Fibroblast of pulmonary artery (primary cell): Measurements from ENCODE around the gene DAD1.
A peak's percentile ranks its signal among the peaks of the same experiment; 100 is the strongest.

Experiments used
- DNase-seq: peaks from one replicate; pipeline ENCODE4 v3.0.0-alpha.2; 2010; ENCODE audit warnings: low read depth
- H3K4me3 ChIP-seq: replicated peaks from 2 replicates; pipeline ENCODE4 v1.5.1; 2011; ENCODE audit warnings: low read depth, mild to moderate bottlenecking, control low read depth, low read length, moderate library complexity
- CTCF ChIP-seq: IDR thresholded peaks from 2 replicates; pipeline ENCODE4 v1.5.1; 2011; ENCODE audit warnings: mild to moderate bottlenecking, control low read depth, low read length, inconsistent platforms; ENCODE audit errors: missing control alignments

Gene DAD1

GRCh38 chr14:22524115-22524783 lies 64.8 kb downstream of the DAD1 start:
- H3K4me3 ChIP-seq, result no peak overlapping the region
- no peak for DNase-seq
- no peak for TF ChIP-seq CTCF

- DNase-seq, result no peak
- no peak overlapping the region for H3K4me3 ChIP-seq
- TF ChIP-seq CTCF, result no peak
Measured at GRCh38 chr14:22523283-22523682, 65.7 kb downstream of the DAD1 start.

GRCh38 chr14:22522466-22522957 lies 66.5 kb downstream of the DAD1 start:
- no peak for DNase-seq
- H3K4me3 ChIP-seq, result no peak overlapping the region
- no peak for TF ChIP-seq CTCF

- no peak overlapping the region for H3K4me3 ChIP-seq
- TF ChIP-seq CTCF, result no peak
- DNase-seq, result no peak
Measured at GRCh38 chr14:22521449-22522239, 67.4 kb downstream of the DAD1 start.

GRCh38 chr14:22520796-22521195 lies 68.2 kb downstream of the DAD1 start:
- no peak for TF ChIP-seq CTCF
- DNase-seq, result no peak
- H3K4me3 ChIP-seq, result no peak overlapping the region

GRCh38 chr14:22519877-22520685 lies 68.9 kb downstream of the DAD1 start:
- no peak for TF ChIP-seq CTCF
- no peak overlapping the region for H3K4me3 ChIP-seq
- DNase-seq, result peak; percentile 84
